ENCODE results near the gene ZNRF2.
"Not testable (repeated sequence)": the region's sequence is repeated elsewhere in the genome, so short reads cannot be mapped to it uniquely, and the experiment has no call there.

The ZNRF2 gene

GRCh38 chr7:30263090-30263710 lies 21.2 kb upstream of the ZNRF2 start:
- ATAC-seq: no peak

GRCh38 chr7:30264052-30264451 lies 20.3 kb upstream of the ZNRF2 start:
- ATAC-seq: no peak

GRCh38 chr7:30265189-30265588 lies 19.2 kb upstream of the ZNRF2 start:
- ATAC-seq: not testable (repeated sequence)

- ATAC-seq: no peak
These were observed 17.7 kb upstream of the ZNRF2 start for GRCh38 chr7:30266686-30267085.

GRCh38 chr7:30268586-30268985 lies 15.8 kb upstream of the ZNRF2 start:
- ATAC-seq: no peak

- no peak for ATAC-seq
These were observed 14.9 kb upstream of the ZNRF2 start for GRCh38 chr7:30269490-30269889.

GRCh38 chr7:30270921-30271320 lies 13.5 kb upstream of the ZNRF2 start:
- ATAC-seq: no peak

- no peak for ATAC-seq
These were observed 12.3 kb upstream of the ZNRF2 start for GRCh38 chr7:30272126-30272525.

- no peak for ATAC-seq
These were observed 10.8 kb upstream of the ZNRF2 start for GRCh38 chr7:30273552-30273951.

- no peak for ATAC-seq
These were observed 9.8 kb upstream of the ZNRF2 start for GRCh38 chr7:30274641-30275040.

GRCh38 chr7:30276203-30276900 lies 8.0 kb upstream of the ZNRF2 start:
- ATAC-seq: peak in 1 of 2 donors; percentile 64

GRCh38 chr7:30278376-30278775 lies 6.0 kb upstream of the ZNRF2 start:
- no peak for ATAC-seq

- ATAC-seq: no peak
These were observed 5.3 kb upstream of the ZNRF2 start for GRCh38 chr7:30278849-30279652.

- no peak for ATAC-seq
These were observed 4.8 kb upstream of the ZNRF2 start for GRCh38 chr7:30279653-30279904.

GRCh38 chr7:30280631-30281030 lies 3.8 kb upstream of the ZNRF2 start:
- ATAC-seq: no peak

- ATAC-seq: no peak
These were observed 3.1 kb upstream of the ZNRF2 start for GRCh38 chr7:30281263-30281662.

- no peak for ATAC-seq
These were observed 2.6 kb upstream of the ZNRF2 start for GRCh38 chr7:30281791-30282190.

GRCh38 chr7:30282735-30283134 lies 1.7 kb upstream of the ZNRF2 start:
- ATAC-seq: no peak

GRCh38 chr7:30285067-30285535 lies 704 bp downstream of the ZNRF2 start:
- ATAC-seq: no peak

- ATAC-seq: no peak
These were observed 1.3 kb downstream of the ZNRF2 start for GRCh38 chr7:30285536-30286284.

GRCh38 chr7:30286749-30287148 lies 2.4 kb downstream of the ZNRF2 start:
- no peak for ATAC-seq

GRCh38 chr7:30287625-30288024 lies 3.2 kb downstream of the ZNRF2 start:
- not testable (repeated sequence) for ATAC-seq

GRCh38 chr7:30289634-30290033 lies 5.2 kb downstream of the ZNRF2 start:
- not testable (repeated sequence) for ATAC-seq
